Measurements from ENCODE around the gene DNAAF8. TPM values are rescaled to one million over a fixed set of nuclear protein-coding genes. Genes with fewer than 3 reads are reported as not detected.

The DNAAF8 gene
- total RNA-seq, 1 experiment from 2014 or later, result 1.1 TPM

DNA sequence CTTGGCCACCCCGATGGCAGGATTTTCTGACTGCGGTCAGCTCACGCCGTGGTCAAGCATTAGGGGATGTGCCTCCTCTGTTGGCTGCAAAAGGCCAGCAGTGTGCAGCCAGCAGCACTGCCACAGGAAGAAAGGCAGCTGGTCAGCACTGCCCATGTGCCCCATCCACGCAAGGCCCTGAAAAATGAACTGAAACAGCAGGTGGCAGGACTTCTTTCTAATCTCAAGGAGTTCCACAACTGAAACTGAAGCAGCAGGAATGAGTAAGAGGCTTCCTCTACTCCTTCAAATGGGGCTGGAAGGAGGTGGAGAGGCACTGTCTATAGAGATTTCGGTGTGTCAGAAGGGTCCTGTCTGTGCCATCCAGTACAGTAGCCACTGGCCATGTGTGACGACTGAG is 29.5 kb downstream of the DNAAF8 start:
- H3K9me3 ChIP-seq (replicated peaks), result 0 out of 2 replicates have a peak, but pooled peaks cover 4% of the 10 kb centered on the region
- H3K4me3 ChIP-seq, result no peak overlapping the region
- no peak for DNase-seq (ENCODE audit: low read depth in 1 of 2, low spot score in 2 of 2)

GRCh38 chr16:4765511-4766474 is 31.5 kb downstream of the DNAAF8 start:
- Histone ChIP-seq H3K4me3 (peak overlapping the region; percentile 96), H3K27me3 (replicated peaks) (no peaks in the 10 kb centered on the region), H3K4me1 (replicated peaks) (peaks cover 19% of the 10 kb centered on the region), H3K9me3 (replicated peaks) (0 out of 2 replicates have a peak, but pooled peaks cover 4% of the 10 kb centered on the region), H3K27ac (peak overlapping the region; percentile 75), H3K36me3 (peaks cover 51% of the 10 kb centered on the region)
- no peak for DNase-seq (ENCODE audit: low read depth in 1 of 2, low spot score in 2 of 2)

More for the DNA sequence above, 29.5 kb downstream of the DNAAF8 start:
- no peak overlapping the region for H3K27ac ChIP-seq
- no peaks in the 10 kb centered on the region for H3K27me3 ChIP-seq (replicated peaks)
- H3K36me3 ChIP-seq, result peaks cover 68% of the 10 kb centered on the region
- peaks cover 17% of the 10 kb centered on the region for H3K4me1 ChIP-seq (replicated peaks)

GRCh38 chr16:4766875-4767628 is 32.7 kb downstream of the DNAAF8 start, which contains the start of gene ZNF500:
Gene ZNF500, minus strand, starts transcription at chr16:4767162. Its CDS starts 1,184 bp downstream, at chr16:4765978.
- H3K27me3 ChIP-seq (replicated peaks), result no peaks in the 10 kb centered on the region

GRCh38 chr16:4767872-4768548 is 33.7 kb downstream of the DNAAF8 start:
- no peak for DNase-seq (ENCODE audit: low read depth in 1 of 2, low spot score in 2 of 2)

More at GRCh38 chr16:4766875-4767628, 32.7 kb downstream of the DNAAF8 start, which contains the start of gene ZNF500:
- 0 out of 2 replicates have a peak, but pooled peaks cover 4% of the 10 kb centered on the region for H3K9me3 ChIP-seq (replicated peaks)
- peak within 1 kb of the TSS; percentile 75 for H3K27ac ChIP-seq
- DNase-seq (ENCODE audit: low read depth in 1 of 2, low spot score in 2 of 2), result peak; percentile 86 to 98
- H3K36me3 ChIP-seq, result peaks cover 43% of the 10 kb centered on the region
- H3K4me1 ChIP-seq (replicated peaks), result peaks cover 19% of the 10 kb centered on the region
- peak within 1 kb of the TSS; percentile 96 for H3K4me3 ChIP-seq

DNA sequence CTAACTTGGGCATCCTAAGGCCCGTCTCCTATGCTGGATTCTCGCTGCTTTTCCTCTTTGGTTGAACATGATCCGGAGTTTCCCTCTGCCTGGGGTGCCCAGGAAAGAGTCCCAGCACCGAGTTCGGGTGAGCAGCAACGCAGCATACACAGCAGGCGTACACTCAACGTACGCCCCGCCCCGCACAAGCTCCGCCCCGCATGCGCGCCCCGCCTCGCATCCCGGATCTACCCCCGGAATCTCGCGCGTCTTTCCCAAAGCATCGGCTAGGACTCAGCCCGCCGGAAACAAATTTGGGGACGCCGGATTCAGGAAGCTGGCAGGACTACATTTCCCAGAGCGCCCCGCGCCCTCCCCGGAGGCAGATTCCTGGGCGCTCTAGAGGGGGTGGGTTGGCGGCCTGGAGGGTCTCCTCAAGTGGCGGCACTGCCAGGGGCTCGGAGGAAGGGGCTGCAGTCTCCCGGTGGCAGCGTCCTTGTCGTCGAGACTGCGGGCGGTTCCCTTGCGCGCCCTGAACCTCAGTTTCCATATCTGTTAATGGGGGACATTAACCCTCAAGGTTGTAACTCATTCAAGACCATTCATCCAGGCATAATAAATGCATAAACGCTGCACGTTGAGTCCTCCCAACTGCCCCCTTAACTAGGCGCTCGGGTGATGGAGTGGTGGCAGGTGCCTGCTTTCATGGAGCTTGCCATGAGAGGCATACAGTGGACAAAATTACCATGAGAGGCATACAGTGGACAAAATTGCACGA is 34.4 kb downstream of the DNAAF8 start:
- Histone ChIP-seq H3K4me1 (replicated peaks) (peaks cover 19% of the 10 kb centered on the region), H3K27me3 (replicated peaks) (no peaks in the 10 kb centered on the region), H3K36me3 (peaks cover 27% of the 10 kb centered on the region), H3K9me3 (replicated peaks) (0 out of 2 replicates have a peak, but pooled peaks cover 4% of the 10 kb centered on the region), H3K27ac (peak overlapping the region; percentile 26; the same call in 1 of the 2 replicates), H3K4me3 (peak overlapping the region; percentile 38)
- DNase-seq (ENCODE audit: low read depth in 1 of 2, low spot score in 2 of 2), result peak; percentile 79 to 97

More at GRCh38 chr16:4767872-4768548, 33.7 kb downstream of the DNAAF8 start:
- H3K36me3 ChIP-seq, result peaks cover 34% of the 10 kb centered on the region
- no peaks in the 10 kb centered on the region for H3K27me3 ChIP-seq (replicated peaks)
- peak overlapping the region; percentile 26; the same call in 1 of the 2 replicates for H3K27ac ChIP-seq
- peak overlapping the region; percentile 38 for H3K4me3 ChIP-seq
- peaks cover 19% of the 10 kb centered on the region for H3K4me1 ChIP-seq (replicated peaks)
- 0 out of 2 replicates have a peak, but pooled peaks cover 4% of the 10 kb centered on the region for H3K9me3 ChIP-seq (replicated peaks)

DNA sequence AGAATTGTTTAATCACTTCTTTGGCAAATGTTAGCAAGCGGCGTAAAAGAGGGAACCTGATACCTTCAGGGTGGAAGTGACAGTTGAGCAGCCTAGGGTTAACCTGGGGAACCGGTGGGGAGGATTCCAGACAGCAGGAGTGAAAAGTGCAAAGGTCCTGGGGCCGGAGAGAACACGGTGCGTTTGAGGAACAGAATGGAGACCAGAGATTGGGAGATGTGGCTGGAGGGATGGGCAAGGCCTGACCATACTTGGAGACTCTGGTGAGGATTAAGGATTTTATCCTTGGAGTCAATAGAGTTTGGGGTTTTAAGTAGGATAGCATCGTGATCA is 34.9 kb downstream of the DNAAF8 start:
- Histone ChIP-seq H3K27ac (no peak overlapping the region), H3K36me3 (peaks cover 21% of the 10 kb centered on the region), H3K9me3 (replicated peaks) (0 out of 2 replicates have a peak, but pooled peaks cover 4% of the 10 kb centered on the region), H3K27me3 (replicated peaks) (no peaks in the 10 kb centered on the region), H3K4me3 (no peak overlapping the region), H3K4me1 (replicated peaks) (peaks cover 19% of the 10 kb centered on the region)
- no peak for DNase-seq (ENCODE audit: low read depth in 1 of 2, low spot score in 2 of 2)

DNA sequence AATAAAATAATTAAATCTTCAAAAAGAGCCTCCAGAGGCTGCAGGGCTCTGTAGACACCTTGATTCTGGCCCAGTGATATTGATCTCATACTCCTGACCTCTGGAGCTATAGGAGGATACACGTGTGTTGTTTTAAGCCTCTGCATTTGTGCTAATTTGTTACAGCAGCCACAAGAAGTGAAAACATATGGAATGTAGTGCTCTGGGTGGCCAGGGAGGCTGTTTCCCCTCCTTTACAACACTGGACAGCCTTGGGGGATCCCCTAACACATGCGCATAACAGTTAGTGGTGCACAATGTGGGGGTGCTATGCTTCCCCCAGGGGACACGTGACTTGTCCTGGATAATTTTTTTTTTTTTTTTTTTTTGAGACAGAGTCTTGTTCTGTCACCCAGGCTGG is 37.3 kb downstream of the DNAAF8 start:
- H3K27ac ChIP-seq, result no peak overlapping the region

GRCh38 chr16:4772351-4772750 is 38.0 kb downstream of the DNAAF8 start:
- no peak overlapping the region for H3K27ac ChIP-seq
- H3K4me3 ChIP-seq, result no peak overlapping the region
- no peaks in the 10 kb centered on the region for H3K9me3 ChIP-seq (replicated peaks)
- H3K4me1 ChIP-seq (replicated peaks), result peaks cover 11% of the 10 kb centered on the region
- H3K36me3 ChIP-seq, result no peaks in the 10 kb centered on the region
- no peak for DNase-seq (ENCODE audit: low read depth in 1 of 2, low spot score in 2 of 2)
- H3K27me3 ChIP-seq (replicated peaks), result no peaks in the 10 kb centered on the region

More for the DNA sequence above, 37.3 kb downstream of the DNAAF8 start:
- Histone ChIP-seq H3K27me3 (replicated peaks) (no peaks in the 10 kb centered on the region), H3K36me3 (peaks cover 3% of the 10 kb centered on the region), H3K4me3 (no peak overlapping the region), H3K9me3 (replicated peaks) (0 out of 2 replicates have a peak, but pooled peaks cover 3% of the 10 kb centered on the region), H3K4me1 (replicated peaks) (peaks cover 11% of the 10 kb centered on the region)
- no peak for DNase-seq (ENCODE audit: low read depth in 1 of 2, low spot score in 2 of 2)

DNA sequence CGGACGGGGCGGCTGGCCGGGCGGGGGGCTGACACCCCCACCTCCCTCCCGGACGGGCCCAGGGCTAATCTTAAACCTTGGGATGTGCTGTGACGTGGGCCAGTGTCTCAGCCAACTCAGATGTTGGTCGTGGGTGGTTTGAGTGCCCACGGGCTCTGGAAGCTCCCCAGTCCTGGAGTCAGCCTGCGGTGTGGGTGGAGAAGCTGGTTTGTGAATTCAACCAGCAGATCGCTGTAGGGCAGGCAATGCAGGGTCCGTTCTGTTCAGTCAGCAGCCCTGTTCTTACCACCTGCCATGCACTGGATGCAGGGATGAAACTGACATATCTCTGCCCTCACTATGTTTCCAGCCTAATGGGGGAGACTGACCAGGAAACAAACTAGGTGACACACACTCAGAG is 40.7 kb downstream of the DNAAF8 start:
- Histone ChIP-seq H3K4me1 (replicated peaks) (no peaks in the 10 kb centered on the region), H3K27me3 (replicated peaks) (no peaks in the 10 kb centered on the region), H3K9me3 (replicated peaks) (no peaks in the 10 kb centered on the region), H3K27ac (no peak overlapping the region), H3K4me3 (no peak overlapping the region), H3K36me3 (no peaks in the 10 kb centered on the region)
- DNase-seq (ENCODE audit: low read depth in 1 of 2, low spot score in 2 of 2), result no peak

DNA sequence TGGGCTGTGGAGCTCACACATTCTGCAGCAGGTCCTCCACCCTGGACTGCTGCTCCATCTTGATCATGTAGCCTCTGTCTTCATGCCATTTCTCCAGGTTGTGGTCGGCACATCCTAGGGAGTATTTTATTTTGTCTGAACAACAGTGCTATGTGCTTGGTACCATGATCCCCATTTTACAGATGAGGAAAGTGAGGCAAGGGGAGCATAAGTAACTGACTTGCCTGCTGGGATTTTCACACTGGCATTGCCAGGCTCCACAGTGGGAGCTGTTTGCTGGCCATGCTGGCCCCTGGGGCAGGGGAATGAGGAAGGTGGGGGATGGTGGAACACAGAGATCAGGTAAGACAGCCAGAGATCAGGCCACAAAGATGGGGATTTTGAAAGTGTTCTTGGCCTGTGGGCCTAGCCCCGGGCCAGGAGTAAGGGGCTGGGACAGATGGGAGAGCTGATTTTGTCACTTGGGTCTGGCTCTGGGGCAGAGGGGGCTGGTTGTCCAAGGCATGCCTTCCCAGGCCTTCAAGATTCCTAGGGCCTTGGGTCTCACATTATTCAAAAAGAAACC is 41.9 kb downstream of the DNAAF8 start:
- H3K27ac ChIP-seq, result no peak overlapping the region
- no peaks in the 10 kb centered on the region for H3K9me3 ChIP-seq (replicated peaks)
- H3K4me1 ChIP-seq (replicated peaks), result no peaks in the 10 kb centered on the region
- H3K27me3 ChIP-seq (replicated peaks), result no peaks in the 10 kb centered on the region; the same call in 1 of the 2 replicates
- DNase-seq (ENCODE audit: low read depth in 1 of 2, low spot score in 2 of 2), result no peak
- H3K36me3 ChIP-seq, result no peaks in the 10 kb centered on the region
- H3K4me3 ChIP-seq, result no peak overlapping the region

DNA sequence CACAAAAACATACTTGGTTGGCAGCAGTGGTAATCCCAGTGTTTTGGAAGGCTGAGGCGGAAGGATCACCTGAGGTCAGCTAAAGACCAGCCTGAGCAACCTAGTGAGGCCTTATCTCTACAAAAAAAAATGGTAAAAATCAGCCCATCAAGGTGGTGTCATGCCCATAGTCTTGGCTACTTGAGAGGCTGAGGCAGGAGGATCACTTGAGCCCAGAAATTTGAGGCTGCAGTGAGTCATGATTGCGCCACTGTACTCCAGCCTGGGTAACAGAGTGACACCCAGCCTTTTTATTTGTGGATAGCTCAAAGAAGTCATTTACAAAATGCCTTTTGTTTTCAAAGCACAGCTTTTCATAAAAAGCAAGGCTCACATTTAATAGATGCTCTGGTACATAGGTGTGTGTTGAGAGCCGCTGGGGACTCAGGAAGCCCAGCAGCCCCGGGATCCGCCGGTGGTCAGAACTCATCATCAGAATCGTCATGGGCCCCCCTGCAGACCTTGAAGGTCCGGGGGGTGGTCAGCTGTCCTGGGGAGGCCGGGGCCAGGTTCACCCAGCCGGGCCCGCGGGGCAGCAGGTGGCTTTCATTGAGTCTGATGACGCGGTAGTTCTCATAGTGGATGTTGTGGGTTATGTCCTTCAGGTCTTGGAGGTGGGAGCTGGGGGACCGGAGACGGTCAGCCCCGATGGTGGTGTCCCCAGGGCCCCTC is 43.2 kb downstream of the DNAAF8 start:
- H3K27ac ChIP-seq, result no peak overlapping the region
- no peak overlapping the region for H3K4me3 ChIP-seq
- H3K27me3 ChIP-seq (replicated peaks), result no peaks in the 10 kb centered on the region; the same call in 1 of the 2 replicates
- H3K36me3 ChIP-seq, result no peaks in the 10 kb centered on the region
- no peaks in the 10 kb centered on the region for H3K4me1 ChIP-seq (replicated peaks)
- DNase-seq (ENCODE audit: low read depth in 1 of 2, low spot score in 2 of 2), result no peak
- H3K9me3 ChIP-seq (replicated peaks), result no peaks in the 10 kb centered on the region

GRCh38 chr16:4778050-4778392 is 43.7 kb downstream of the DNAAF8 start:
- DNase-seq (ENCODE audit: low read depth in 1 of 2, low spot score in 2 of 2), result no peak
- Histone ChIP-seq H3K9me3 (replicated peaks) (no peaks in the 10 kb centered on the region), H3K27me3 (replicated peaks) (no peaks in the 10 kb centered on the region; the same call in 1 of the 2 replicates), H3K27ac (no peak overlapping the region), H3K4me3 (no peak overlapping the region), H3K36me3 (no peaks in the 10 kb centered on the region), H3K4me1 (replicated peaks) (no peaks in the 10 kb centered on the region)

All from SJSA1 (cell line).